ENCODE results near the gene CACNG4. TPM values are rescaled to one million over a fixed set of nuclear protein-coding genes. Genes with fewer than 3 reads are reported as not detected.
"Not testable (repeated sequence)": the region's sequence is repeated elsewhere in the genome, so short reads cannot be mapped to it uniquely, and the experiment has no call there.

CACNG4 gene
- total RNA-seq, 6 donors from 2014 or later = 2.1 to 27.8 (median 8.0) TPM

- H3K36me3 ChIP-seq = no peaks in the 10 kb centered on the region
- H3K4me1 ChIP-seq = no peaks in the 10 kb centered on the region
- DNase-seq (no peak), ATAC-seq (ENCODE audit: low FRiP score in 2 of 2) (no peak)
- no peak overlapping the region for H3K27ac ChIP-seq
- TF ChIP-seq POLR2AphosphoS5 (IDR thresholded peaks at IDR 0.05) = no peak
- TF ChIP-seq EP300 (IDR thresholded peaks at IDR 0.05) = no peak
- no peak for TF ChIP-seq POLR2A (IDR thresholded peaks at IDR 0.05)
- no peak for TF ChIP-seq CTCF (IDR thresholded peaks at IDR 0.05)
- no peaks in the 10 kb centered on the region for H3K27me3 ChIP-seq
- 78 to 82% methylated on average over 10 to 11 of the region's 11 CpGs for WGBS, 2 donors
- H3K9me3 ChIP-seq = no peaks in the 10 kb centered on the region
- H3K4me3 ChIP-seq = no peak overlapping the region
Observed at GRCh38 chr17:67035131-67036083, 70.9 kb downstream of the CACNG4 start.

- no peaks in the 10 kb centered on the region for H3K36me3 ChIP-seq
- TF ChIP-seq CTCF (IDR thresholded peaks at IDR 0.05) = no peak
- no peak for TF ChIP-seq POLR2AphosphoS5 (IDR thresholded peaks at IDR 0.05)
- no peak for TF ChIP-seq POLR2A (IDR thresholded peaks at IDR 0.05)
- TF ChIP-seq EP300 (IDR thresholded peaks at IDR 0.05) = no peak
Observed at GRCh38 chr17:67038861-67039365, 74.4 kb downstream of the CACNG4 start.

GRCh38 chr17:67040652-67041051, 76.1 kb downstream of the CACNG4 start:
- 86 to 89% methylated on average over 6 of the region's 6 CpGs for WGBS, 2 donors
- DNase-seq = no peak

More at GRCh38 chr17:67038861-67039365, 74.4 kb downstream of the CACNG4 start:
- no peak for DNase-seq
- Histone ChIP-seq H3K9me3 (no peaks in the 10 kb centered on the region), H3K27ac (no peak overlapping the region), H3K27me3 (no peaks in the 10 kb centered on the region), H3K4me3 (no peak overlapping the region), H3K4me1 (no peaks in the 10 kb centered on the region)
- WGBS, 2 donors = 27 to 48% methylated on average over 3 to 5 of the region's 5 CpGs
- no peak for ATAC-seq (ENCODE audit: low FRiP score in 2 of 2)

GRCh38 chr17:67041119-67041518, 76.6 kb downstream of the CACNG4 start:
- H3K9me3 ChIP-seq; H3K4me1 ChIP-seq; H3K27me3 ChIP-seq; H3K27ac ChIP-seq; H3K36me3 ChIP-seq; H3K4me3 ChIP-seq; DNase-seq; ATAC-seq (ENCODE audit: low FRiP score in 2 of 2): not testable (repeated sequence)
- WGBS, 2 donors = 82 to 97% methylated on average over 5 of the region's 5 CpGs

More at GRCh38 chr17:67040652-67041051, 76.1 kb downstream of the CACNG4 start:
- ATAC-seq (ENCODE audit: low FRiP score in 2 of 2) = no peak
- Histone ChIP-seq H3K4me3 (no peak overlapping the region), H3K4me1 (no peaks in the 10 kb centered on the region), H3K27ac (no peak overlapping the region), H3K36me3 (no peaks in the 10 kb centered on the region), H3K27me3 (no peaks in the 10 kb centered on the region), H3K9me3 (no peaks in the 10 kb centered on the region)
- TF ChIP-seq CTCF (IDR thresholded peaks at IDR 0.05) (no peak), POLR2A (IDR thresholded peaks at IDR 0.05) (no peak), EP300 (IDR thresholded peaks at IDR 0.05) (no peak), POLR2AphosphoS5 (IDR thresholded peaks at IDR 0.05) (no peak)

GRCh38 chr17:67041531-67041930, 77.0 kb downstream of the CACNG4 start:
- Histone ChIP-seq H3K9me3 (no peaks in the 10 kb centered on the region), H3K27ac (no peak overlapping the region), H3K4me3 (no peak overlapping the region), H3K36me3 (no peaks in the 10 kb centered on the region), H3K27me3 (no peaks in the 10 kb centered on the region), H3K4me1 (no peaks in the 10 kb centered on the region)
- WGBS, 2 donors = 80 to 87% methylated on average over 7 of the region's 7 CpGs
- no peak for TF ChIP-seq POLR2AphosphoS5 (IDR thresholded peaks at IDR 0.05)
- TF ChIP-seq POLR2A (IDR thresholded peaks at IDR 0.05) = no peak
- TF ChIP-seq CTCF (IDR thresholded peaks at IDR 0.05) = no peak
- TF ChIP-seq EP300 (IDR thresholded peaks at IDR 0.05) = no peak
- ATAC-seq (ENCODE audit: low FRiP score in 2 of 2) = no peak
- DNase-seq = no peak

All from upper lobe of left lung (tissue), 6 donors.